ENCODE measurements around the gene TRIM2. TPM values are rescaled to one million over a fixed set of nuclear protein-coding genes. Genes with fewer than 3 reads are reported as not detected.

Gene TRIM2
- total RNA-seq, 1 experiment from 2014 or later = 41.4 TPM

DNA sequence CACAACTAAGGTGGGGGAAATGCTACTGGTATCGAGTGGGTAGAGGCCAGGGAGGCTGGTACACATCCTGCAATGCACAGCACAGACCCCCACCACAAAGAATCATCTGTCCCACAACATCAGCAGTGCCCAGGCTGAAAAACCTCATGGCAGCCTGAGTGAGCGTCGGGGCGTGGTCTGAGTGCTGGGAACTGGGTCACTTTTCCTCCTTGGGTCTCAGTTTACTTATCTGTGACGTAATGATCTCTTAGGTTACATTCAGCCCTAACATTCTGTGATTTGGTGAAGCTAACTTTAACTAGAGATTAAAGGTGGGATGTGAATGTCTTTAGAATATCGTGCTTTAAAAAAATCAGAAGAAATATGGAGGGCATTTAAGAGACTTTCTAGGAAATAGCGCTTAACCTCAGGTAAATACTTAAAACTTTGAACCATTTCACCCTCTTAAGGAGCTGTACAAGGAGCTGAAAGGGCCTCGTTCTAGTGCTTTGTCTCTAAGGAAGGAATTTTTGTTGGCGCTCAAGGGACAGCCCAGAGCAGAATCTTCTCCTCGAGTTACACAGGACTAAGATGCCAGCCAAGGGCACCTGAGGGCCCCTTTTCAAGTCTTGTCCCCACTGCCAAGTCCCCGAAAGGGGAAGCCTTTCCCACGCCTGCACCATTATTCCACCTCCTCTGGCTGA, 18.1 kb upstream of the TRIM2 start:
- ChIA-PET RAD21 (ENCODE audit: low non-redundant PET in 1 of 2, low total read pairs in 2 of 2, uncharacterized antibody in 2 of 2, unreplicated experiment in 2 of 2) (no interaction called here), POLR2A (no interaction called here), CTCF (no interaction called here)
- H3K9me2 ChIP-seq (ENCODE audit: insufficient read depth) = no peaks in the 10 kb centered on the region
- no TSS peak for BruUV-seq (replicated peaks)
- H3K4me1 ChIP-seq (ENCODE audit: control insufficient read depth in 1 of 2, insufficient read depth in 2 of 2, low read length in 2 of 2) = peaks cover 0 to 7% of the 10 kb centered on the region in 2 experiments; a peak in 1 of 4 replicates
- no peak for DNase-seq (ENCODE audit: low read depth, low spot score)
- no peaks in the 10 kb centered on the region for H3K27me3 ChIP-seq (ENCODE audit: insufficient read depth, low read length)
- ATAC-seq = no peak
- no peaks in the 10 kb centered on the region for H4K20me1 ChIP-seq (ENCODE audit: insufficient read depth)
- no peaks in the 10 kb centered on the region for H3K79me2 ChIP-seq (ENCODE audit: insufficient read depth, low read length)
- TF ChIP-seq RAD21 (IDR thresholded peaks at IDR 0.05; ENCODE audit: low read depth) = no peak
- TF ChIP-seq, protein P1, sequence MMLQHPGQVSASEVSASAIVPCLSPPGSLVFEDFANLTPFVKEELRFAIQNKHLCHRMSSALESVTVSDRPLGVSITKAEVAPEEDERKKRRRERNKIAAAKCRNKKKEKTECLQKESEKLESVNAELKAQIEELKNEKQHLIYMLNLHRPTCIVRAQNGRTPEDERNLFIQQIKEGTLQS (IDR thresholded peaks at IDR 0.05) = no peak
- no peak overlapping the region for H2AFZ ChIP-seq (ENCODE audit: low read depth, low read length, poor library complexity, severe bottlenecking)
- H3K4me2 ChIP-seq (ENCODE audit: low read length) = no peak overlapping the region
- no peaks in the 10 kb centered on the region for H3K9me3 ChIP-seq (ENCODE audit: control insufficient read depth in 1 of 2, insufficient read depth in 1 of 2, low read depth in 1 of 2, low read length in 2 of 2)
- no peak overlapping the region for H3K9ac ChIP-seq (ENCODE audit: low read length)
- H3K4me3 ChIP-seq (replicated peaks in 1 of 2; ENCODE audit: low read depth in 1 of 2, low read length in 2 of 2) = no peak overlapping the region
- no peaks in the 10 kb centered on the region for H3K36me3 ChIP-seq (ENCODE audit: control insufficient read depth in 1 of 2, insufficient read depth in 2 of 2, low read length in 2 of 2)
- H3K27ac ChIP-seq (ENCODE audit: low read depth, low read length) = no peak overlapping the region
- intact Hi-C loops (cut with micrococcal nuclease) = no loop called here

DNA sequence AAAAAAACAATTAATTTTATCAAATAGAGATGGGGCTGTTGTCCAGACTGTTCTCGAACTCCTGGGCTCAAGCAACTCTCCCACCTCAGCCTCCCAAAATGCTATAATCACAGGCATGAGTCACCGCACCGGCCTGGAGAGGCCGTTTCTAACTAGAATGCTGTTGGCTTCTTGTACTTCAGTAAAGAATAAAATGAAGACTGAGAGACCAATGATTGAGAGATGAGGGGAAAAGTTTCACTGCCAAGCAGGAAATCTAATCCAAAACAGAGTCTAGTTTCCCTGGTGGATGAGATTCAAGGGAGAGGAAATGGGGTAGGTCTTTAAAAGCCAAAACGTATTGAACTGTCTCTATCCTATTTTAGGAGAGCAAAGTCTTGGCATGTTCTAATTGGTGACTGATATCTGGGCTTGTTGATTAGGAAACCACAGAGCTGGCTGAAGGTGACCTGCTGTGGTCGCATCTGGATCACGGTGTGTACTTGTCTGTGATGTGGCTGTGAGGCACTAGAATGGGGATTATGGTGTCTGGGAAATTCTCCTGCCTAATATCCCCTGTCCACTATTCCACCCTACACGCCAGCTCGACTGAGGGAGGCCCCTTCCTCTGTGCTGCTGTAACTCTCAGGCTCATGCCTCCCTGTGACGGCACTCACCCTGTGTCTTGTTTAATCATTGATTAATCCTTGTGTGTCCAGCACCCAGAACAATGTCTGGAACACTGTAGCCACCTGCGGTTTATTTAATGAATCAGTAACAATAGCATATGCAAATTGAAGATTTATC, 15.0 kb upstream of the TRIM2 start:
- intact Hi-C loops (cut with micrococcal nuclease) = no loop called here
- ATAC-seq (no peak), DNase-seq (ENCODE audit: low read depth, low spot score) (no peak)
- Histone ChIP-seq H2AFZ (ENCODE audit: low read depth, low read length, poor library complexity, severe bottlenecking) (peak overlapping the region; percentile 49), H3K36me3 (ENCODE audit: control insufficient read depth in 1 of 2, insufficient read depth in 2 of 2, low read length in 2 of 2) (no peaks in the 10 kb centered on the region), H3K9me2 (ENCODE audit: insufficient read depth) (no peaks in the 10 kb centered on the region), H3K27me3 (ENCODE audit: insufficient read depth, low read length) (no peaks in the 10 kb centered on the region), H3K4me1 (ENCODE audit: control insufficient read depth in 1 of 2, insufficient read depth in 2 of 2, low read length in 2 of 2) (peaks cover 0 to 5% of the 10 kb centered on the region in 2 experiments; a peak in 1 of 4 replicates), H3K9me3 (ENCODE audit: control insufficient read depth in 1 of 2, insufficient read depth in 1 of 2, low read depth in 1 of 2, low read length in 2 of 2) (no peaks in the 10 kb centered on the region), H3K4me3 (replicated peaks in 1 of 2; ENCODE audit: low read depth in 1 of 2, low read length in 2 of 2) (no peak overlapping the region), H3K27ac (ENCODE audit: low read depth, low read length) (no peak overlapping the region), H3K79me2 (ENCODE audit: insufficient read depth, low read length) (no peaks in the 10 kb centered on the region), H3K9ac (ENCODE audit: low read length) (no peak overlapping the region), H4K20me1 (ENCODE audit: insufficient read depth) (no peaks in the 10 kb centered on the region), H3K4me2 (ENCODE audit: low read length) (peak overlapping the region; percentile 7; the same call in 1 of the 2 replicates)
- ChIA-PET RAD21 (ENCODE audit: low non-redundant PET in 1 of 2, low total read pairs in 2 of 2, uncharacterized antibody in 2 of 2, unreplicated experiment in 2 of 2) (no interaction called here), CTCF (no interaction called here), POLR2A (interaction anchor here (1.5 kb wide), 1 partner anchor 15 kb away, joined by 4 read pairs; the partner anchor contains the start of gene TRIM2)
- TF ChIP-seq SRF (IDR thresholded peaks at IDR 0.05; ENCODE audit: low read depth) = no peak
- TF ChIP-seq JUND (IDR thresholded peaks at IDR 0.05) = no peak
- TF ChIP-seq CEBPB (IDR thresholded peaks at IDR 0.05; ENCODE audit: low read depth) = no peak
- TF ChIP-seq SP1 (IDR thresholded peaks at IDR 0.05; ENCODE audit: low read depth) = no peak
- TF ChIP-seq, protein P2, sequence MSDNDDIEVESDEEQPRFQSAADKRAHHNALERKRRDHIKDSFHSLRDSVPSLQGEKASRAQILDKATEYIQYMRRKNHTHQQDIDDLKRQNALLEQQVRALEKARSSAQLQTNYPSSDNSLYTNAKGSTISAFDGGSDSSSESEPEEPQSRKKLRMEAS (IDR thresholded peaks at IDR 0.05) = no peak
- no peak for TF ChIP-seq ELF1 (IDR thresholded peaks at IDR 0.05; ENCODE audit: borderline replicate concordance, low read depth)
- no peak for TF ChIP-seq ZNF274 (IDR thresholded peaks at IDR 0.05; ENCODE audit: low read depth, low read length)
- TF ChIP-seq, protein P3, sequence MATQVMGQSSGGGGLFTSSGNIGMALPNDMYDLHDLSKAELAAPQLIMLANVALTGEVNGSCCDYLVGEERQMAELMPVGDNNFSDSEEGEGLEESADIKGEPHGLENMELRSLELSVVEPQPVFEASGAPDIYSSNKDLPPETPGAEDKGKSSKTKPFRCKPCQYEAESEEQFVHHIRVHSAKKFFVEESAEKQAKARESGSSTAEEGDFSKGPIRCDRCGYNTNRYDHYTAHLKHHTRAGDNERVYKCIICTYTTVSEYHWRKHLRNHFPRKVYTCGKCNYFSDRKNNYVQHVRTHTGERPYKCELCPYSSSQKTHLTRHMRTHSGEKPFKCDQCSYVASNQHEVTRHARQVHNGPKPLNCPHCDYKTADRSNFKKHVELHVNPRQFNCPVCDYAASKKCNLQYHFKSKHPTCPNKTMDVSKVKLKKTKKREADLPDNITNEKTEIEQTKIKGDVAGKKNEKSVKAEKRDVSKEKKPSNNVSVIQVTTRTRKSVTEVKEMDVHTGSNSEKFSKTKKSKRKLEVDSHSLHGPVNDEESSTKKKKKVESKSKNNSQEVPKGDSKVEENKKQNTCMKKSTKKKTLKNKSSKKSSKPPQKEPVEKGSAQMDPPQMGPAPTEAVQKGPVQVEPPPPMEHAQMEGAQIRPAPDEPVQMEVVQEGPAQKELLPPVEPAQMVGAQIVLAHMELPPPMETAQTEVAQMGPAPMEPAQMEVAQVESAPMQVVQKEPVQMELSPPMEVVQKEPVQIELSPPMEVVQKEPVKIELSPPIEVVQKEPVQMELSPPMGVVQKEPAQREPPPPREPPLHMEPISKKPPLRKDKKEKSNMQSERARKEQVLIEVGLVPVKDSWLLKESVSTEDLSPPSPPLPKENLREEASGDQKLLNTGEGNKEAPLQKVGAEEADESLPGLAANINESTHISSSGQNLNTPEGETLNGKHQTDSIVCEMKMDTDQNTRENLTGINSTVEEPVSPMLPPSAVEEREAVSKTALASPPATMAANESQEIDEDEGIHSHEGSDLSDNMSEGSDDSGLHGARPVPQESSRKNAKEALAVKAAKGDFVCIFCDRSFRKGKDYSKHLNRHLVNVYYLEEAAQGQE (IDR thresholded peaks at IDR 0.05; ENCODE audit: low read depth) = no peak
- TF ChIP-seq EZH2 (IDR thresholded peaks at IDR 0.05) = no peak
- no peak for TF ChIP-seq POLR2A (IDR thresholded peaks at IDR 0.05; ENCODE audit: borderline replicate concordance, extremely low read depth, insufficient read depth, insufficient read length)
- no peak for TF ChIP-seq TCF7L2 (IDR thresholded peaks at IDR 0.05; ENCODE audit: borderline replicate concordance, extremely low read depth, insufficient read depth, insufficient read length)
- no peak for TF ChIP-seq YY1 (IDR thresholded peaks at IDR 0.05; ENCODE audit: extremely low read depth, insufficient replicate concordance, low read depth, low read length)
- TF ChIP-seq ZFX (IDR thresholded peaks at IDR 0.05) = no peak
- no TSS peak for BruUV-seq (replicated peaks)

Measured in HCT116 (cell line).